NOMO-1 (cell line): ENCODE results near the gene TRAF3.

Experiments
- DNase-seq, 2 experiments: peaks; one replicate each; lab custom pipeline; 2025; ENCODE audit not compliant: unreplicated experiment in 2 of 2; lab: John Stamatoyannopoulos, UW

TRAF3 gene

GRCh38 chr14:102931580-102932285 is 154.5 kb downstream of the TRAF3 start:
- no peak for DNase-seq

GRCh38 chr14:102932484-102933248 is 155.4 kb downstream of the TRAF3 start:
- DNase-seq = no peak

DNA sequence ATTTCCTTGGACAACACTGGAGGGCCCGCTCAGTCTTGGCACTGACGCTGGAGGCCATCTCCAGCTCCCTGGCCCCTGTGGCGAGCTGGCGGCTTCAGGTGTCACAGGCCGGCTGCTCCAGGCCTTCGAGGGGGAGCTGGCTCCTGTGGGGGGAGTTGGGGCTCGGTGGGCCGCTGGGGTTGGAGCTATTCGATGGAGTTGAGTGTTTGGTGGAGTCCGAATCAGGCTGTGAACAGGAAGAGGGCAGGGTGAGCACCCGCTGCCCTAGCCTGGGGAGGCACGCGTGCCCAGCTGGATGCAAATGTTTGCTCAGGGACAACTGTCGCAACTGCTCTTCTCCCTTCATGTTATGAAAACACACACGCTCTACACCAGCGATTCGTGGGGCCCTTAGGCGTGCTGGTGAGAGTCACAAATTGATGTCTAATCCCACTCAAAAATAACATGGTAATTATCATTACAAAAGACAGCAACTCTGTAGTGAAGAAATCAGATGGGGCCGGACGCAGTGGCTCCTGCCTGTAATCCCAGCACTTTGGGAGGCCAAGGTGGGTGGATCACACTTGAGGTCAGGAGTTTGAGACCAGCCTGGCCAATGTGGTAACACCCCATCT is 156.5 kb downstream of the TRAF3 start:
- no peak for DNase-seq

DNA sequence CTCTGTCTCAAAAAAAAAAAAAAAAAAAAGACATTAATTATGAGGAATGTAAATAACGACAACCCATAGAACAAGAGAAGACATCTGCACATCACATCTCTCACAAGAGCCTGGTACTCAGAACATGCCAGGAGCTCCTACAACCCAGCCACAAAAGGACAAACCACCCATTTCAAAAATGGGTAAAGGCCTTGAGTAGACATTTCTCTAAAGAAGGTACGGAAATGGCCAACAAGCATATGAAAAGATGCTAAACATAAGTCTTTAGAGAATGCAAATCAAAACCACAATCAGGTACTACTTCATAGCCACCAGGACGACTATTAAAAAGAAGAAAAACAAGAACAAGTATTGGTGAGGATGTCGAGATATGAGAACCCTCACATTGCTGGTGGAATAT is 158.5 kb downstream of the TRAF3 start:
- no peak for DNase-seq

DNA sequence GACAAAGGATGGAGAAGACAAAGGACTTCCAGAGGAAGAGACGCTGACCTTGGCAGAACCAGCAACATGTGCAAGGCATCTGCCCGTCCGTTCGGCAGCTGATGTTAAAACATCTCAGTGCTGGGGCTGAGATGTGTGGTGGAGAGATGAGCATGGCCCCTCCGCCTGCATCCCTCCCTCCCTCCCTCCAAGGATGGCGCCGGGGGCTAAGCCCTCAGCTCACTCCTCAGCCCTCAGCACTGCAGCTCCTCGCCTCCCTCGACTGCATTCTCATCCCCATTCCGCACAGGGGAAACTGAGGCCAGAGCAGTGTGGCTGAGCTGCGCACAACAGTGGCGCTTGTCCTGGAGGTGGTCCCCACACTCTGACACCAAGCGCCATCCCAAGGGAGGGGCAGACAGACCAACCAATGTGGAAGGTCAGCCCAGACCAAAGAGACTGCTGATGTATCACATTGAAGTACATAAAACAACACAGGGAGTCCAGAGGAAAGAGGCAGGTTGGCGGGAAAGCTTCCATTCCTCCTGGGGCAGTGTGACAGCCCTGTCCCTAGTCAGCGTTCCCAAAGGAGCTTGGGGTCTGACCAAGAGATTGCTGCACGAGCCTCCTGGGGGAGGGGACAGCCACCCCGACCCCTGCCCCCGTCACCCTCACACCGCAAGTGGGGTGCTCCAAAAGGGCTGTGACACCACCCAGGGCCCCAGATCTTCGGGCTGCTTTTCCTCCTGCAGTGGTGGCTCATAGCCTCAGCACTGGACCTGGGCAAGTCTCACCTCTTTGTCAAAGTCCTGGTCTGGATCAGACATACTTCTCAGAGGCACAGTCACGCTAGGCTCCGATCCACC is 160.3 kb downstream of the TRAF3 start:
- DNase-seq = no peak

- no peak for DNase-seq
These were observed 160.9 kb downstream of the TRAF3 start for GRCh38 chr14:102938191-102938590.

DNA sequence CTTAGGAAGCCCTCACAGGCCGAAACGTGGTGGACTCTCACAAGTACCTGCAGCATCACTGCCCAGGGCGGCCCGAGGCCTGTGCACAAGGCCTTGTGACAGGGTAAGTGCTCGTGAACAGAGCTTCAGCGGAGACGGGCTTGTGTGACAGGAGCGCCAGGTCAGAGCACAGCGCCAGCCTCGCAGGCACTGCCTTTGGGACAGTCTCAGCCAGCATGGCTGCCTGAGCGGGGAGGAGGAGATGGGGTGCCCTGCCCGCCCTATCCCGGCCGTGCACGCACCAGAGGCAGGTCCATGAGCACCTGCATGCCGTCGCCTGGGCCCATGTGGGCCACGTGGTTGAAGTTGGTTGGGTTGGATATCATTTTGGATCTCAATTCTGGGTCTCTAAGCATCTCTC is 162.1 kb downstream of the TRAF3 start:
- no peak for DNase-seq

- no peak for DNase-seq
These were observed 162.7 kb downstream of the TRAF3 start for GRCh38 chr14:102939820-102940561.

DNA sequence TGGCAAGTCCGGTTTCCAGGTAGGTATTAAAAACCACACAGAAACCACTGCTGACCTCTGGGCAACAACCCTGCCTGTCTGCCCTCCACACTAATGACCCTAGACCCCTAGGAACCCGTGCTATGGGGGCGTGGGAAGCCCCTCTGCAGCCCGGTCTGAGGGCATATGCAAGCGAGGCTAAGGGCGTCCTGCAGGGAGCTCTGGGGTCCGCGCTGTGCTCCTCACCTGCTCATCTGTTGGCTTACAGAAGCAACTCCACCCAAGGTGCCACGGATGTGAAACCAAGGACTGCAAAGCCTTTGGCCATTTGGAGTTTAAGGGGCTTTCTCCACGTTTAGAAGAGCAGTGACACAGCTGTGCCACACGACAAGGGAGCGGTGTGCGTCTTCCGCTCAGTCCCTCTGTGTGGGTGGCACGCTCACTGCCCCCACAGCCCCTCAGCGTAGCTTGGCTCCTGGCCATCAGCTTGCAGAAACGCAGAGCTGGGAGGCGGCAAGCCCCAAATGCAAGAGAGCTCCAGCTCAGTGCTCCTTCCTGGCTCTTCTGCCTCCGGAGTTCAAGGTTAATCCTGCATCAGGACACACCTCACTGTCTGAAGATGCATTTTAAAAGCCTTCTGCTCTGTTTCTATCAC is 163.6 kb downstream of the TRAF3 start:
- no peak for DNase-seq

GRCh38 chr14:102941419-102942011 is 164.3 kb downstream of the TRAF3 start:
- no peak for DNase-seq

DNA sequence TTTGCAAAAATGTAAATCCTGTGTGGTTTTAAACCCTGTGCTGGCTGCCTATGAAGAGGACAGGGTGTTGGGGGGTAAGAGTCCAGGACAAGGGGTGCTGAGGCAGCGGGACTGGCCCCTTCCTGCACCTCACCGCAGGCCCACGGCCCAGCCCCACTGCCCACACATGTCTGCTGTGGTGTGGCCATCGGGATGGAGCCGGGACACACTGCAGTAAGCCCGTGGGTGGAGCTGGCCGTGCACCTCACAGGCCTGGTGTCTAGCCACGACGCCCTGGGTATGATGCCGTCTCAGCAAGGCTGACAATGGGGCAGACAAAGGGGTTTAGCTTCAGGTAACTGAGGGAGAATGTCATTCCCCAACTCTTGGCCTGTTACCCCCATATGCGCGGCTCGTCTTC is 164.8 kb downstream of the TRAF3 start:
- no peak for DNase-seq

DNA sequence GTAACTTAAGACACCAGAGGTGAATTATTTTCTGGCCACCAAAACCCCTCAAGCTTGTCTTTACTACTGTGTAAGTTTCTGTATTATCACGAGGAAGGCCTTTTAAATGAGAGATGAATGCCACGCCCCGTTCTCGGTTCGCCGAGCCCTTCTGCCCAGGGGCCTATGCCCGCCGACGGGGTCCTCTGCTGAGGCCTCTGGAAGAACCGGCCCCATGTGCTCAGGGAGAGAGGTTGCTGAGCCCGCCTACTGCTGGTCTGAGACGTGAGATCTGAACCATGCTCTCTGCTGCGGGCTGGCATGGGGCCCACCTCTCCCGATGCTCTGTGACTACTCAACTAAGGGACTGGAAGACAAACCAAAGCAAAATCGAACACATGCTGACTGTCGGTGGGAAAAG is 166.2 kb downstream of the TRAF3 start:
- DNase-seq = no peak

GRCh38 chr14:102943979-102944378 is 166.7 kb downstream of the TRAF3 start:
- no peak for DNase-seq

DNA sequence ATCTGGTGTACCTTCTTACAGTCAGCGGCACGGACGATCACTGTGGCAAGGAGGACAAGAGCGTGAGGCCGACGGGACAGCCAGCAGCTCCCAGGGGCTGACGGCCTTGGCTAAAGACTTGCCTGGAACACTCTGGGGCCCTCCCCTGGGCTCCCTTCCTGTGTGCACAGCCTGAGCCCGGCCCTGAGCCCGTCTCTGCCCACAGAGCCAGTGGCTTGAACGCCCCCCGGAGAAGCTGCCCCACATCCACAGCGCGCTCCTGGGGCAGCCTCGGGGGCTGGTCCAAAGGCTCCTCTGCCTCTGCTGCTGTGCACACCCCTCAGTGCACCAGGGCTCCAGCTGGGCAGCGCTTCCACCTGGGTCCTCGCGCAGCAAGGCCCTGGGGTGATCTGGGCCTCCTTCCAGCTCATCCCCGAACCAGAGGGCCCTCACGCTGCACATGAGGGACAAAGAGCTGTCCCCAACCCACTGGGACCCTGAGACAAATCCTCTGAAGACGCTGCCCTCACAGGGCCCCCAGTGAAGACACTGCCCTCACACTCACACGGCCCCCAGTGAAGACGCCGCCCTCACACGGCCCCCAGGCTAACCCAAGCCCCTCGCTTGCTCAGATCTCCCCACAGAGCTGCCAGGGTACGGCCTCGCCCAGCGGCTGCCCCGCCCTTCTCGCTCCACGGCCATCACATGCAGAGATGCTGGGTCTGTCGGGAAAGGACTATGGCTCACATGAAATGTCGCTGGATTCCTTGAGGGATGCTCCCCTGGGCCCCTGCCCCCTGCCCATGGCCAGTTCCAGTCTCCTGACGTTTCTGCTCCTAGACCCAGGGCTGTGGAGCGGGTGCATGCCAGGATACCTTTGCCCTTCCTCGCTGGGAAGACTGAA is 167.4 kb downstream of the TRAF3 start:
- DNase-seq = no peak

DNA sequence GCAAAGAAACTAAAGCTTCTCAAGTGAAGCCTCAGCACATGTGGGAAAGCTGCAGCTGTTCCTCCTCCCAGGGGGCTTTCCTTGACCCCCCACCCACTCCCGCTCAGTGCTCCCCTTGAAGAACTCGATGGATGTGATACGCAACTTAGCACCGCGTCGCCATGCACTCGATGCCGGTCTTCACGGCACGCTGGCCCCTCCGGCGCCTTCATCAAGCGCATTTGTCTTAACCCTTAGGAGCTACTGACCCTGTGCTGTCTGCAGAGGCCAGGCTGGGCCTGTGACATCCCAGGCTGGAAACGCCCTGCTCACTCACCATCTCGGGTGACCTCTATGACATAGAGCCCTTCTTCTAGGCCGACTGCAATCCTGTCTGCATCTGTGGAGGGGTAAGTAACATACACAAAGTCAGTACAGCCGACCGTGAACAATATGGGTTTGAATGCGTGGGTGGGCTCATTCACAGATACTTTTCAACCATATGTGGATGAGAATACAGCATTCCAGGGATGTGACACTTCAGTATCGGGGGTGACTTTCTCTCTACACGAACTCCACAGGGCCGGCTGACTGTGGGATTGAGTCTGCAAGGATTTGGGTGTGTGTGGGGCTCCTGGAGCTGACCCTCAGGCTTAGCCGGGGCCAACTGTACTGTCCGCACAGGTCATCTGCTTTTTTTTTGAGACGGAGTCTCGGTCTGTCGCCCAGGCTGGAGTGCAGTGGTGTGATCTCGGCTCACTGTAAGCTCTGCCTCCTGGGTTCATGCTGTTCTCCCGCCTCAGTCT is 168.3 kb downstream of the TRAF3 start:
- no peak for DNase-seq

GRCh38 chr14:102947321-102948103 is 170.3 kb downstream of the TRAF3 start:
- DNase-seq = no peak

GRCh38 chr14:102948698-102949061 is 171.4 kb downstream of the TRAF3 start:
- DNase-seq = no peak
